B cell (primary cell): ENCODE results near the gene GUCA1A.

Source experiments
- EZH2 ChIP-seq: IDR thresholded peaks from 2 replicates; pipeline ENCODE4 v1.6.1; 2012; ENCODE audit warnings: borderline replicate concordance, low read depth, mild to moderate bottlenecking, moderate library complexity, low read length; ENCODE audit not compliant: insufficient read depth, poor library complexity, severe bottlenecking
- TF ChIP-seq, protein P1 (sequence below): fragments of 200-600 bp; IDR thresholded peaks from one replicate; pipeline ENCODE4 v1.8.0; 2022; ENCODE audit warnings: antibody characterized with exemption, mild to moderate bottlenecking

DNA sequence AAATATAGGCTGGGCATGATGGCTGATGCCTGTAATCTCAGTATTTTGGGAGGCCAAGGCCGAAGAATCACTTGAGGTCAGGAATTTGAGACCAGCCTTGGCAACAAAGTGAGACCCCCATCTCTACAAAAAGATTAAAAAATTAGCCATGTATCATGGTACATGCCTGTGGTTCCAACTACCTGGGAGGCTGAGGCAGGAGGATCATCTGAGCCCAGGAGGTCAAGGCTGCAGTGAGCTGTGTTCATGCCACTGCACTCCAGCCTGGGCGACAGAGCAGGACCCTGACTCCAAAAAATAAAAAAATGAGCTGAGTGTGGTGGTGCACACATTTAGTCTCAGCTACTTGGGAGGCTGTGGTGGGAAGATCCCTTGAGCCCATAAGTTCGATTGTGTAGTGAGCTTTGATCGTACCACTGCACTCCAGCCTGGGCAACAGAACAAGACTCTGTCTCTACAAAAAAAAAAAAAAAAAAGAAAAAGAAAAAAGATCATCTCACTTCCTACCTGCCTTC lies 31.7 kb downstream of the GUCA1A start:
- TF ChIP-seq, protein P1, sequence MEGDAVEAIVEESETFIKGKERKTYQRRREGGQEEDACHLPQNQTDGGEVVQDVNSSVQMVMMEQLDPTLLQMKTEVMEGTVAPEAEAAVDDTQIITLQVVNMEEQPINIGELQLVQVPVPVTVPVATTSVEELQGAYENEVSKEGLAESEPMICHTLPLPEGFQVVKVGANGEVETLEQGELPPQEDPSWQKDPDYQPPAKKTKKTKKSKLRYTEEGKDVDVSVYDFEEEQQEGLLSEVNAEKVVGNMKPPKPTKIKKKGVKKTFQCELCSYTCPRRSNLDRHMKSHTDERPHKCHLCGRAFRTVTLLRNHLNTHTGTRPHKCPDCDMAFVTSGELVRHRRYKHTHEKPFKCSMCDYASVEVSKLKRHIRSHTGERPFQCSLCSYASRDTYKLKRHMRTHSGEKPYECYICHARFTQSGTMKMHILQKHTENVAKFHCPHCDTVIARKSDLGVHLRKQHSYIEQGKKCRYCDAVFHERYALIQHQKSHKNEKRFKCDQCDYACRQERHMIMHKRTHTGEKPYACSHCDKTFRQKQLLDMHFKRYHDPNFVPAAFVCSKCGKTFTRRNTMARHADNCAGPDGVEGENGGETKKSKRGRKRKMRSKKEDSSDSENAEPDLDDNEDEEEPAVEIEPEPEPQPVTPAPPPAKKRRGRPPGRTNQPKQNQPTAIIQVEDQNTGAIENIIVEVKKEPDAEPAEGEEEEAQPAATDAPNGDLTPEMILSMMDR = no peak
- no peak for TF ChIP-seq EZH2
